GM12874 (cell line): ENCODE measurements around the gene CASP2.

Experiments
- TF ChIP-seq, protein P1 (sequence below): IDR thresholded peaks from 2 replicates; pipeline ENCODE4 v1.5.1; 2011; ENCODE audit warnings: low read depth, mild to moderate bottlenecking, control low read depth, low read length, moderate library complexity; ENCODE audit not compliant: insufficient read depth

Gene CASP2

GRCh38 chr7:143352531-143353002 is 64.4 kb downstream of the CASP2 start:
- TF ChIP-seq, protein P1, sequence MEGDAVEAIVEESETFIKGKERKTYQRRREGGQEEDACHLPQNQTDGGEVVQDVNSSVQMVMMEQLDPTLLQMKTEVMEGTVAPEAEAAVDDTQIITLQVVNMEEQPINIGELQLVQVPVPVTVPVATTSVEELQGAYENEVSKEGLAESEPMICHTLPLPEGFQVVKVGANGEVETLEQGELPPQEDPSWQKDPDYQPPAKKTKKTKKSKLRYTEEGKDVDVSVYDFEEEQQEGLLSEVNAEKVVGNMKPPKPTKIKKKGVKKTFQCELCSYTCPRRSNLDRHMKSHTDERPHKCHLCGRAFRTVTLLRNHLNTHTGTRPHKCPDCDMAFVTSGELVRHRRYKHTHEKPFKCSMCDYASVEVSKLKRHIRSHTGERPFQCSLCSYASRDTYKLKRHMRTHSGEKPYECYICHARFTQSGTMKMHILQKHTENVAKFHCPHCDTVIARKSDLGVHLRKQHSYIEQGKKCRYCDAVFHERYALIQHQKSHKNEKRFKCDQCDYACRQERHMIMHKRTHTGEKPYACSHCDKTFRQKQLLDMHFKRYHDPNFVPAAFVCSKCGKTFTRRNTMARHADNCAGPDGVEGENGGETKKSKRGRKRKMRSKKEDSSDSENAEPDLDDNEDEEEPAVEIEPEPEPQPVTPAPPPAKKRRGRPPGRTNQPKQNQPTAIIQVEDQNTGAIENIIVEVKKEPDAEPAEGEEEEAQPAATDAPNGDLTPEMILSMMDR, result no peak

GRCh38 chr7:143354376-143354775 is 66.2 kb downstream of the CASP2 start:
- TF ChIP-seq, protein P1, result no peak

GRCh38 chr7:143354965-143355364 is 66.8 kb downstream of the CASP2 start:
- TF ChIP-seq, protein P1, result no peak

DNA sequence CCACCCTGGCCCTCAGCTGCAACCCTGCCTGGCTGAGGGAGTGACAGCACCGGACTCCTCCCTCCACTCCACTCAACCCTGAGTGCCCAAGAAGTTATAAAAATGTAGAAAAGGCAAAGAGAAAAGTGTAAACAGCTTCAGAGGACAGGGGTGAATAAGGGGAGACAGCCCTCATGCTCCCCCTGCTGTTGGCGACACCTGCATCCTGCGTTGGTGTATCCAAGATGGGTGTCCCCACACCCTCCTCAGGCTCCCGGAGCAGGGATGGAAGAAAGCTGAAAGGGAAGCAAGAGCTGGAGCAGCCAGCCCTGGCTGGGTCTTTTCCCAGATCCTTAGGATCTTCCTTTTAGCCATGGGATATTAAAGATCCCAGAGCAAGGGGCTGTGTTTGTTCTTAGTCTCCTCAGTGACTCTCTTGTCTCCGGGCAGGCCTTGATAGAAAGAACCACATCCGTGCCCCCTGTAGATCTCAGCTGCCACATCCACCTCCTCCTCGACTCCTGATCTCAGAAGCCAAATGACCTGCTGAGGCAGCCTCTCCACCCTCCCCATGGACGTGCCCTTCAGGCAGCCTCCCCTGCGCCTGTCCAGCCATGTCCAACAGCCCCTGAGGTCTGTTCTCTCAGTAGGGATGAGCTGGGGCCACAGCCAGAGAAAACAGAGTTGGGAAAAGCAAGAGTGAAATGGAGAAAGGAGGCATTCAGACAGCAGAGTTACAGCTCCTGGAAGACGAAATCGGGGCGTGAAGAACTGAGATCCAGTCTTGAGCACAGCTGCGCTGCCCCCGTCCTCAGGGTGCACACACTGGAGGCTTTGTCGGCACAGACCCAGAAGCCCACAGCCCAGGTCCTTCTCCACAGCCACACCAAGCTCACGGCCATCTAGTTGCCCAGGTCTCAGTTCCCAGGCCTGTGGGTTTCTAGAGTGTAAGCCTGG is 67.6 kb downstream of the CASP2 start:
- TF ChIP-seq, protein P1, result peak; percentile 14; the same call in 1 of the 2 replicates

DNA sequence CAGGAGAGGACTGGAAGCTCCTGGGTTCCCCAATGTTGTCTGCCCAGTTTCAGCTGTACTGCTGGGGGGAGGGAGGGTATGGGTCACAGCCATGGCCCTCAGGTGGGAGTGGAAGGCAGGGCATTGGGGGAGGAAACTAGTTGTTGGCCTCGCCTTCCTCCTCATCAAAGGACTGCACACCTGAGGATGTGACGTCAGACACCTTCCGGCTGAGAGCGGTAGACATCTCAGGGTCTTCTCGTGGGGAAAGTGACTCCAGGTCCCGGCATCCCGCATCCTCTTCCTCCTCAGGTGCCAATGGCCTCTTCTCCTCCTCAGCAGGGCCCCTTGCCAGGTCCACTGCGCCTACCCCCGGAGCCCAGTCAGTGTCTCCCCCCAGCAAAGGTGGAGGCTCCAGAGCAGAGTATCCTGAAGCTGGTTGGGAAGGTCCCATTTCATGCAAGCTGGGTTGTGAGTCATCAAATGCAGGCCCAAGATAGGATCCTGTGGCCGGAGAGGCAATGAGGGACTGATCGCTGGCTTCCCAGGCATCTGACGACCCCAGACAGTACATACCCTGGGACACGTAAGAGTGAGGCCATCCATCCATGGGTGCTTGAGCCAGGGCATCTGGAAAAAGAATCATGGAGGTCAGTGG is 68.4 kb downstream of the CASP2 start:
- TF ChIP-seq, protein P1, result no peak
